ENCODE results near the gene DLGAP3.

DLGAP3 gene

GRCh38 chr1:34865573-34865972 is 63.9 kb downstream of the DLGAP3 start:
- DNase-seq: no peak

- DNase-seq: no peak
Observed at GRCh38 chr1:34864759-34865158, 64.7 kb downstream of the DLGAP3 start.

GRCh38 chr1:34863501-34863900 is 65.9 kb downstream of the DLGAP3 start:
- no peak for DNase-seq

GRCh38 chr1:34859446-34860200 is 69.8 kb downstream of the DLGAP3 start, which contains the start of gene SMIM12:
SMIM12 (minus strand) TSS chr1:34859749; CDS start chr1:34855977, 3,772 bp downstream.
- DNase-seq: peak; percentile 98

GRCh38 chr1:34858901-34859445 is 70.5 kb downstream of the DLGAP3 start:
- DNase-seq: peak; percentile 13

- no peak for DNase-seq
Observed at GRCh38 chr1:34856697-34857096, 72.8 kb downstream of the DLGAP3 start.

- DNase-seq: peak; percentile 98
Observed at GRCh38 chr1:34852677-34853217, 76.7 kb downstream of the DLGAP3 start.

- no peak for DNase-seq
Observed at GRCh38 chr1:34851431-34852105, 77.9 kb downstream of the DLGAP3 start.

- DNase-seq: no peak
Observed at GRCh38 chr1:34850382-34850781, 79.1 kb downstream of the DLGAP3 start.

- DNase-seq: no peak
Observed at GRCh38 chr1:34847094-34847493, 82.4 kb downstream of the DLGAP3 start.

GRCh38 chr1:34846265-34846664 is 83.2 kb downstream of the DLGAP3 start:
- no peak for DNase-seq

GRCh38 chr1:34845131-34845901 is 84.1 kb downstream of the DLGAP3 start:
- no peak for DNase-seq

GRCh38 chr1:34844252-34844634 is 85.2 kb downstream of the DLGAP3 start:
- DNase-seq: peak; percentile 65

- no peak for DNase-seq
Observed at GRCh38 chr1:34843392-34844251, 85.8 kb downstream of the DLGAP3 start.

- DNase-seq: no peak
Observed at GRCh38 chr1:34842952-34843371, 86.5 kb downstream of the DLGAP3 start.

GRCh38 chr1:34842073-34842472 is 87.4 kb downstream of the DLGAP3 start:
- no peak for DNase-seq

GRCh38 chr1:34840426-34840825 is 89.0 kb downstream of the DLGAP3 start:
- DNase-seq: no peak

GRCh38 chr1:34839526-34840305 is 89.7 kb downstream of the DLGAP3 start:
- no peak for DNase-seq

- DNase-seq: no peak
Observed at GRCh38 chr1:34833711-34834110, 95.7 kb downstream of the DLGAP3 start.

GRCh38 chr1:34831721-34832246 is 97.7 kb downstream of the DLGAP3 start:
- DNase-seq: peak; percentile 73

- no peak for DNase-seq
Observed at GRCh38 chr1:34829250-34829649, 100.2 kb downstream of the DLGAP3 start.
